Measurements from ENCODE around the gene COL27A1. TPM values are rescaled to one million over a fixed set of nuclear protein-coding genes. Genes with fewer than 3 reads are reported as not detected.

The COL27A1 gene
- total RNA-seq, 1 donor from 2014 or later, result 65.1 TPM

- H3K27ac Mint-ChIP-seq, result no peak overlapping the region
- H3K36me3 Mint-ChIP-seq, result no peaks in the 10 kb centered on the region
- no peak for DNase-seq (ENCODE audit: extremely low spot score, unreplicated experiment)
- no peak for TF ChIP-seq CTCF (conservative IDR thresholded peaks at IDR 0.05)
- H3K9me3 Mint-ChIP-seq, result no peaks in the 10 kb centered on the region
- H3K4me1 Mint-ChIP-seq (ENCODE audit: unreplicated experiment), result peaks cover 8% of the 10 kb centered on the region
- no peak overlapping the region for H3K4me3 Mint-ChIP-seq
- peaks cover 28% of the 10 kb centered on the region for H3K27me3 Mint-ChIP-seq
Measured at GRCh38 chr9:114138552-114138971, 16.8 kb upstream of the COL27A1 start.

- no peak for DNase-seq (ENCODE audit: extremely low spot score, unreplicated experiment)
- no peak for TF ChIP-seq CTCF (conservative IDR thresholded peaks at IDR 0.05)
- H3K27ac Mint-ChIP-seq, result no peak overlapping the region
- H3K4me3 Mint-ChIP-seq, result no peak overlapping the region
- no peaks in the 10 kb centered on the region for H3K9me3 Mint-ChIP-seq
- peaks cover 24% of the 10 kb centered on the region for H3K27me3 Mint-ChIP-seq
- H3K36me3 Mint-ChIP-seq, result no peaks in the 10 kb centered on the region
- H3K4me1 Mint-ChIP-seq (ENCODE audit: unreplicated experiment), result peaks cover 8% of the 10 kb centered on the region
Measured at GRCh38 chr9:114139071-114139470, 16.3 kb upstream of the COL27A1 start.

DNA sequence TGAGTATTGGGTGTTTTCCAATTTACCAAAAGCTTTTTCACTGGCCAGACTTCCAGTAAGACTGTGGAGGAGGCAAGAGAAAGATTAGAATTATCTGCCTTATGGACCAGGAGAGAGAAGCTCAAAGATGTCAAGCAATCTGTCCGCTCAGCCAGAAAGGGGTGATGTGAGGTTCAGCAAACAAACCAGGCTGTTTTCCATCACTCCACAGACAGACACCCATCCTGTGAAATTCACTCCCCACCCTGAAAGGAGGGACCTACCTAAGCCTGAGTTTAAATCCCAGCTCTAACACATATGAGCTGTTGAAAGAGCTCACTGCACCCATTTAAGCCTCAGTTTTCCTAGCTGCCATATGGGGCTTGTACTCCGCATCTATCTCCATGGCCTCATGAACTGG, 14.9 kb upstream of the COL27A1 start:
- Mint-ChIP-seq H3K4me3 (no peak overlapping the region), H3K4me1 (ENCODE audit: unreplicated experiment) (peaks cover 8% of the 10 kb centered on the region), H3K27me3 (peaks cover 26% of the 10 kb centered on the region), H3K36me3 (no peaks in the 10 kb centered on the region), H3K9me3 (no peaks in the 10 kb centered on the region), H3K27ac (no peak overlapping the region)
- no peak for DNase-seq (ENCODE audit: extremely low spot score, unreplicated experiment)
- TF ChIP-seq CTCF (conservative IDR thresholded peaks at IDR 0.05), result no peak

DNA sequence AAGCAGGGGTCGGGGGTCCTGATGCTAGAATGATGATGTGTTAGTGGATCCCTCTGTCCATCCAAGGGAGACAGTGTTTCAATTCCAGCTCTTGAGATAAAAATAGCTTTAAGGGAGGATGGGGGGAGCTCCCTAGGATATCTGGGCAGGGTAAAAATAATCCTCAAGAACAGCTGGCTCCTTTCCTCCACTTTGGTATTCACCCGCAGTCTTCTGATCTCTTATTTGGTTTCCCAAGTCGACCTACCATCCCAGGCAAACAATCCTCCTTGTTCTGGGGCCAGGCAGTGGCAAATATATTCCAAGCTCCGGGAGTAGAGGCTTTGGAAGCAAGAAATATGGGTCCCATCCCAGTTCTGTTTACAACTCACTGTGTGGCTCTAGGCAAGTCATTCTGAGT, 14.5 kb upstream of the COL27A1 start:
- Mint-ChIP-seq H3K4me1 (ENCODE audit: unreplicated experiment) (peaks cover 8% of the 10 kb centered on the region), H3K4me3 (no peak overlapping the region), H3K27ac (no peak overlapping the region), H3K36me3 (no peaks in the 10 kb centered on the region), H3K9me3 (no peaks in the 10 kb centered on the region), H3K27me3 (peaks cover 23% of the 10 kb centered on the region)
- no peak for DNase-seq (ENCODE audit: extremely low spot score, unreplicated experiment)
- no peak for TF ChIP-seq CTCF (conservative IDR thresholded peaks at IDR 0.05)

DNA sequence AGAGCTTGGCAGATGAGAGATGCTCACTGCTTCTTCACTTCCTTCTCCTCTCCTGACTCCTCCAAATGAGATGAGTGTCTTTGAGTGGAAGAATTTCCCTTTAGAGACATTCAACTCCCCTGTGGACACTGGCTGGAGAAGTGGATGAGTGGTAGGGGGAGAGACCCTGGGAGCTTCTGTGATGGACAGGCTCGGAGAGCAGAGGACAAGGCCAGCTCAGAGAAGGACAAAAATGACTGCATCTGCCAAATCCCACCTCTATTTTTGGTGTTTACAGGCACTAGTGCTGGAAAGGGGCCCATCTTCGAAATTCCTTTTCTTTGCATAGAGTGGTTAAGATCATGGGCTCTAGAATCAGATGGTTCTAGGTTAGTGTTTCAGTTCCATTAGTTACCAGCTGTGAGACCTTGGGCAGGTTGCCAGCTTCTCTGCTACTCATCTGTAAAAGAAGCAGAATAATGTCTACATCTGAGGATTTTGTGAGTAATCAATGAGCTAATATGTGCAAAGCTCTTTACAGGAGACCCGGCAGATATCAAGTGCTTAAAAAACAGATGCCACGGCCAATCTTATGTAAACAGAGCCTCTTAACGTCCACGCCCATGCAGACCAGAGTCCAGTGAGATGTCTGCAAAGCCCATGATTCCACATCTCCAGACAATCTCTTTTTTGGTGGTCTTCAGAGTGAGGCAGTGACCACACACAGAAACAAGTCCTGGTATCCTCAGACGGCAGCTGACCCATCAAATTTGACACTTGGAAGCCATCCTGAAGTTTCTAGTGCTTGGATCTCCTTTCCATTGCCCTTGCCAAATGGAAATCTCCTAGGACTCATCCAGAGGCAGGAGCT, 13.6 kb upstream of the COL27A1 start:
- no peak for DNase-seq (ENCODE audit: extremely low spot score, unreplicated experiment)
- Mint-ChIP-seq H3K27ac (no peak overlapping the region), H3K36me3 (no peaks in the 10 kb centered on the region)

More for the DNA sequence above, 13.6 kb upstream of the COL27A1 start:
- Mint-ChIP-seq H3K27me3 (peaks cover 23% of the 10 kb centered on the region), H3K4me1 (ENCODE audit: unreplicated experiment) (peaks cover 8% of the 10 kb centered on the region), H3K9me3 (no peaks in the 10 kb centered on the region), H3K4me3 (no peak overlapping the region)
- TF ChIP-seq CTCF (conservative IDR thresholded peaks at IDR 0.05), result no peak

All from type B pancreatic cell (in vitro differentiated cells).